Stimulated activated CD8-positive, alpha-beta memory T cell treated with anti-CD3 and anti-CD28 coated beads, Interleukin-7, amount 100 ng/mL, for 48 hours (primary cell): ENCODE measurements around the gene RTP5.

Source experiments
- DNase-seq, 2 donors: peaks; one replicate each; pipeline ENCODE4 v3.0.0-alpha.2; 2020; ENCODE audit warnings: low read depth in 1 of 2; ENCODE audit errors: extremely low read depth in 1 of 2

RTP5 gene

DNA sequence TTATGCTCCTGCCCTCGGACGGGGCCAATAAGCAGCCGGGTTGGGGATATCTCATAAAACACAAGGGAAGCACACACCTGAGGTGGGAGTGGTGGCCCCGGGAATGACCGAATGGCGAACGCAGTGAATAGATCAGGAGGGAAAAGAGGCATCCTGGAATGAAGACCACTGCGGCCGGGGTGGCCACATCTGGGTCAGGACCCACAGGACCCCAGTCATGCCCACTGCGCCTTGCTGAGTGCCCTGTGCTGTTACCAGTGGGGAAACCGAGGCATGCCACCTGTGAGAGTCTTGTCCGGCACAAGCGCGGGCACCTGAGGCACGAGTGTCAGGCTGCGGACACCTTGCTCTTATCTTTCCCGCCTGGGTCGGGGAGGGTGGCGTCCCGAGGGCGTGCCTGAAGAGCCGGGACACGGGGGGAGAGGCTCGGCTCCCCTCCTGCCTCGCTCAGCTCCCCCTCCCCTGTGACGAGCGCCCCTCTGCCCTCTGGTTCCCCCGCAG lies 12.4 kb upstream of the RTP5 start:
- DNase-seq, result no peak

DNA sequence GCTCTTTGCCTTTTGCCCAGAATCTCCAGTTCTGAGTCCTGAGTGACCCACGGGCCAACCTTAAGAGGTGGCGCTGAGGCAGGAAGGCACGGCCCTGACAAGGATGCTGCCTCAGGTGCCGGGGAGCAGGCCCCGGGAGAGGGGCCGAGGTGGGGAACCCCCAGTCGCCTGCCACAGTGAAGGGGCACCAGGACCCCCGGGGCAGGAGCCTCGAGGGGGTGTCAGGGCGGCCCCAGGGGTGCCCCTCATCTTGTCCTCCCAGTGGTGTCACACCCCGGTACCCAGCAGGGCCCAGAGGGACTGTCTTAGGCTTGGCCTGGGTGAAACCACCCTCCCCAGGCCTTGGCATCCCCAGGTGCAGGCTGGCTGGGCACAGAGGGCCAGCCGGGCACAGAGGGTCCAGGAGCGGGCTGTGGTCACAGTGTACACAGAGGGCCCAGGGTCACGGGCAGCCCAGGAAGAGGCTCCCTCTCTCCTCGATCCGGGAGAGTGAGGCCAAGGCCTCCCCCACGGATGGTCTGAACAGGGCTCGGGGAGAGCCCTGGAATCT lies 11.9 kb upstream of the RTP5 start:
- DNase-seq, result no peak

DNA sequence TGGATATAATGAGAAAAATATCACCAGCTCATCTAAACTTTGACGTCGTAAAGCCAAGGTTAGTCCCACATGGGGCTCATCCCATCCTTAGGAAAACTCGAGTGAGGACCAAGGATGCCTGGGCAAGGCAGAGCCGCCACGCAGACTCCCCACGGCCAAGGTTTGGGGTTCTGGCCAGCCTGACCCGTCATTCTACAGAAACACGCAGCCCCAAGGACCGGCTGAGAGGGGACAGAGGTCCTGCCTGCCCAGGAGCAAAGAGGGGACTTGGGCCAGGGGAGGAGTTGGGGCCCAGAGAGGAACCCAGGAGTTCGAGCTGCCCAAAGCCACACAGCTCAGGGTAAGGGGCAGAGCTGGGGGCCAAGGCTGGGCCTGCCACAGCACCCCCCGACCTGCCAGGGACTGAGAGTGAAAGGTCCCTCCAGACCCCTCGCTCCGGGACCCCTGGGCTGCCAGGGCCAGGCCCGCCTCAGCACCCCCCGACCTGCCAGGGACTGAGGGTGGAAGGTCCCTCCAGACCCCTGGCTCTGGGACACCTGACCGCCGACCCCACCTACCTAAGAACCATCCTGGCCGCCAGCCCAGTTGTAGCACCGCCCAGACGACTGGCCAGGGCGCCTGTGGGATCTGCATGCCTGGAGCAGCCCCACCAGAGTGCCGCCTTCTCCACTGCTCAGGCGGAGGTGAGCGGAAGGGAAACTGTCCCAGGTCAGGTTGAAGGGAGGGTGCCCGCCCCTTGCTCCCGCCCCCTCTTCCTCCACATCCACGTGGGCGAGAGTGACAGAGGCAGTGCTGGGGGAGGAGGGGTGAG lies 11.1 kb upstream of the RTP5 start, which contains the start of gene PDCD1:
Gene PDCD1 (minus strand): TSS at position 689 of the 811 bp plus-strand sequence. CDS start 56 bp downstream, at position 633.
- peak; percentile 59 to 79 for DNase-seq

DNA sequence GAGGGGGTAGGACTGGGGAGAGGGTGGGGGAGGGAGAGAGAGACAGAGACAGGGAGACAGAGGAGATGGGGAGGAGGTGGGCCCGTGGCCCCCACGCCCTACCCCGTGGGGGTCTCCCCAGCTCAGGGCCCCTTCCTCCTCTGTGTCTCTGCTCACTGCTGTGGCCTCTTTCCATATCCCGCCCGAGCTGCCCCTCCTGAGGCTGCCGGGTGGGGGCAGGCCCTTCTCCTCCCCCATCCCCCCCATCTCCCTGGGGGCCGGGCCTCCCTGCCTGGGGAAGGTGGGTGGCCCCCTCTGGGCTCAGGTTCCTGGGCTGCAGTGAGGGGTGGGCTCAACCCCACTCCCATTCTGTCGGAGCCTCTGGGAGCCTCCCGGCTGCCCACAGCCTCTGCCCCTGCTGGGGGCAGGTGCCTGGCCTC lies 10.5 kb upstream of the RTP5 start:
- no peak for DNase-seq

DNA sequence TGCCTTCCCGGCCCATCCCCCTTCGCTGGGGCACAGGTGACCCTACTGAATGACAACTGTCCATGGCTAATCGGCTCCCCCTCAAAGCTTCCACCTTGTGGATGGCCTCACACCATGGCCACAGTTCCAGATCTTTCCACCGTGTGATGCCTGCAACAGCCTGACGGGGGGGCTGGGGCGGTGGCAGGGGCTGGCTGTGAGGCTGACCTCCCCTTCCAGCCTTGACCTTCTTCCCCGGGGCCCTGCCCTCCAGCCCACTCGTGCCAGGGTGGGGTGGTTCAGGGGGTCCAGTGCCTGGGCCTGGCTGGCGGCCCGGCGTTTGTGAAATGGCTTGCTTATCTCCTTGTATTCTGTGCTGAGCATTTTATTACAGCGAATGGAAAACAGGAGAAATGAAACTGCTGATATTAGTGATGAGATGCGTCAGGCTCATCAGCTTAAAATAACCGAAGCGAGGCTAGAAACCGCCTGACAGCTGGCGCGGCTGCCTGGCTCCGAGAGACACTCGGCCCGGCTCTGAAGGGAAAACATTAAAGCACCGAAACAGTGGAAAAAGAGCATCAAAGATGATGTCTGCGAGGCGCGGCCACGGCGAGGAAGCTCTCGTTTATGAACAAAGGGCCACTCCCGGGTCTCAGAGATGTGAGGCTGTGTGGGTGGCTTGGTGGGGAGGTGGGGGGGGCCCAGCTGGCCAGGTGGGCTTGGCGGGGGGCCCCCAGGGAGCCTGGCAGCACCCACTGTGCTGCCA lies 9.9 kb upstream of the RTP5 start:
- peak; percentile 48 to 72 for DNase-seq

DNA sequence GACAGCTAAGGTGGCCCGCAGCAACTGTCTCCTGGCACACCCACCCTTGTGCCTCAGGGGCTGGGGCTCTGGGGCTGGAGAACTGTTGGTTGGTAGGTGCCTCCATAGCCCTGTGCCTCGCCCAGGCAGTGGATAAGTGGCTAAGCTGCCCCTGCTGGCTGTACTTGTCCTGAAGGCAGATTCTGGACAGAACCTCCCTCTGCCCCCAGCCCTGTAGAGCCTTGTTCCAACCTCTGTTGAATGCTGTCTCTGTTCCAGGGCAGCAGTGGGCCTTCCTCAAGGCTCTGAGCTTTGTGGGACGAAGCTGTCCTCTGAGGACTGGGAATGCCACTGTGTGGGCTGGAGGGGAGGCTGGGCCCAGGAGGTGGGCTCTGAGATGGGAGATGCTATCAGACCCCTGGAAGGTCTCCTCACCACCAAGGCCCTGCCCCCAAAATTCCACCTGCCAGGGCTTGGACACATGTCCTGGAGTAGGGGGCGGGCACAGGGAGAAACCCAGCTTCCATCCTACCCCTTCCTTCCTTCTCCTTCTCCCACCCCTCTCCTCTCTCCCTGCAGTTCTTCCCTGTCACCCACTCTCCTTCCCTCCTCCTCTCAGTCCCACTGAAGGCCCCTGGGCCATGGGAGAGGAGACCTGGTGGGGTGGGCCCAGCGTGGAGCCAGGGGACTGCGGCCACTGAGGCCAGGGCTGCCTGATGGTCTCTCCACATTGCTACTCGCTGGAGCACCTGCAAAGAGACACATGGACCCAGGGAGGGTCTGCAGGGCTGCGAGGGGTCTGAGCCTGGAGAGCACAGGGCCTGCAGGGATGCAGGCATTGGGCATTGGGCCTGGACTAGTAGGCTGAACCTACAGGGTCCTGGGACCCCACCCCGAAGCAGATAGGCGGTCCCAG lies 9.1 kb upstream of the RTP5 start:
- DNase-seq, result peak in 1 of 2 donors; percentile 36

DNA sequence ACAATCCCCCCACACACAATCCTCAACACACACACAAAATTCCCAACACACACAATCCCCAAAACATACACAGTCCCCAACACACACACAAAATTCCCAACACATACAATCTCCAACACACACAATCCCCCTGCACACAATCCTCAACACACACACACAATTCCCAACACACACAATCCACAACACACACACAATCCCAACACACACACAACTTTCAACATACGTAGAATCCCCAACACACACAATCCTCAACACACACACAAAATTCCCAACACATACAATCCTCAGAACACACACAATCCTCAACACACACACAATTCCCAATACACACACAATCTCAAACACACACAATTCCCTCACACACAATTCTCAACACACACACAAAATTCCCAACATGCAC lies 8.3 kb upstream of the RTP5 start:
- DNase-seq, result no peak

DNA sequence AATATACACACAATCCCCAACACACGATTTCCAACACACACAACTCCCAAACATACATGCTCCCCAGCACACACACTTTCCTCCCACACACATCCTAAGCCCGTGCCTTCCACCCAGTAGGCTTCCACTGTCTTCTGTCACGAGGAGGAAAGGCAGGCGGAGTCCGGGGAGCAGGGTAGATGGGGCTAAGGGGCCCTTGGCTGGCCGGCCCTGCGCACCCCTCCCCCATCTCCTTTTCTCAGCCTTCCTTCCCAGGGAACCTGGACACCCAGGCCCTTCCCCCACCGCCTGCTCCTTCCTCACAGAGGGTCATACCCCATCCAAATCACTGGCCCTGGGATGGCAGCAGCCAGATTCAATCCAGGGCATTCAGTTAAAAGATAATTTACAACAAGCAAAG lies 7.4 kb upstream of the RTP5 start:
- DNase-seq, result no peak

DNA sequence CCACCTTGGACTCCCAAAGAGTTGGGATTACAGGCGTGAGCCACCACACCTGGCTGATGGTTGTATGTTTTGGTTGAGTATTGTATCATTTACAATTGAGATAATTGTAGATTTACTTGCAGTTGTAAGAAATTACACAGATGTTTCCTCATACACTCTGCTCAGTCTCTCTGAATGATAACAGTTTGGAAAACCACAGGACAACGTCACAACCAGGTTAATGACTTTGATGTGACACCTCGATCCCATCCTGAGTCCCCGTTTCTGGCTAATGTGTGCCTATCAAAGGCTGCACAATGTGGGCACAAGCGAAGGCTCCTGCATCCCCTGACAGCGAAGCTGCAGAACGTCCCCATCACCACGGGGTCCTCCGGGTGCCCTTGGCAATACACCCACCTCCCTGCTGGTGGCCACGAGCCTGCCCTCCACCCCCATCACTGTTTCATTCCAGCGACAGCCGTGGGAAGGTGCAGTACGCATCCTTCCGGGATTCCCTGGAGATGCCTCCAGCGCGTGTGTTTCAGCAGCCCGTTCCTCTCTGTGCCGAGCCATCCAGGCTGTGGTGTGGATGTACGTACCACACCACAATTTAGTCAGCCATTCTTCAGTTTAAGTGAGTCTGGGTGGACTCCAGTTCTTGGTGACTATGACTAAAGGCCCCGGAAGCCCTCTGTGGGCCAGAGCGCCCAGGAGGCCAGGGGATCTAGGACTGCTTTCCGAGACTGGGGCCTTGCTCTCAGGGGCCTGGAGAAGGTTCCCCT lies 6.6 kb upstream of the RTP5 start:
- no peak for DNase-seq

DNA sequence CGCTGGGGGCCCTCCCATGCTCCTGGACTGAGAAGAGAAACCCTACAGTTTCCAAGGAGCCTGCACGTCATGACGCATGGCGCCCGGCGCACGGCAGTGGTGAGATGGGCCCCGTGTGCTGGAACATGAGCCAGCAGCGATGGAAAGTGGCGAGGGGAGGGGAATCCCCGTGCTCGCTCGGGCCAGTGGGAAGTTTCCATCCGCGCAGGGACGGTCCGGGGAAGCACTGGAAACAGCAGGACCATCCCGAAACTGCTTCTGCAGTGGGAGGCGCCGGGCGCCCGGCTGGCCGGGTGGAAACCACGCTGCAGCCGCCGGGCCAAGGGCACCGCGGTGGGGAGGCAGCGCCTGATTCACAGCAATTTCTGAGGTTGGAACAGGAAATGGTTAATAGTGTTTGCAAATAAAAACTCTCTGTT lies 6.0 kb upstream of the RTP5 start:
- DNase-seq, result peak; percentile 66 to 70

DNA sequence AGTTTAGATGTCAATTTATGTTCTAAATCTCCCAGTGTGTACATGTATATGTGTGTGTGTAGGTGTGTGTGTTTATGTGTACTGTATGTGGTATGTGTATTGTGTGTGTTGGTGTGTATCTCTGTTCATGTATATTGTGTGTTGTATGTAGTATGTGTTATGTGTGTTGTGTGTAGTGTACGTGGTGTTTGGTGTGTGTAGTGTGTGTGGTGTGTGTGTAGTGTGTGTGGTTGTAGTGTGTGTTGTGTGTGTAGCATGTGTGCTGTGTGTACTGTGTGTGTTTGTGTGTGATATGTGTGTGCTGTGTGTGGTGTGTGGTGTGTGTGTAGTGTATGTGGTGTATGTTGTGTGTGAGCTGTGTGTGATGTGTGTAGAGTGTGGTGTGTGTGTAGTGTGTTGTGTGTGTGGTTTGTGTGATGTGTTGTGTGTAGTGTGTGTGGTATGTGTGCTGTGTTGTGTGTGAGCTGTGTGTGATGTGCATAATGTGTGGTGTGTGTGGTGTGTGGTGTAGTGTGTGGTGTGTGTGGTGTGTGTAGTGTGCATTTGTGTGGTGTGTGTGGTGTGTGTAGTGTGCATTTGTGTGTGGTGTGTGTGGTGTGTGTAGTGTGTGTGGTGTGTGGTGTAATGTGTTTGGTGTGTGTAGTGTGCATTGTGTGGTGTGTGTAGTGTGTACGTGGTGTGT lies 5.2 kb upstream of the RTP5 start:
- no peak for DNase-seq

DNA sequence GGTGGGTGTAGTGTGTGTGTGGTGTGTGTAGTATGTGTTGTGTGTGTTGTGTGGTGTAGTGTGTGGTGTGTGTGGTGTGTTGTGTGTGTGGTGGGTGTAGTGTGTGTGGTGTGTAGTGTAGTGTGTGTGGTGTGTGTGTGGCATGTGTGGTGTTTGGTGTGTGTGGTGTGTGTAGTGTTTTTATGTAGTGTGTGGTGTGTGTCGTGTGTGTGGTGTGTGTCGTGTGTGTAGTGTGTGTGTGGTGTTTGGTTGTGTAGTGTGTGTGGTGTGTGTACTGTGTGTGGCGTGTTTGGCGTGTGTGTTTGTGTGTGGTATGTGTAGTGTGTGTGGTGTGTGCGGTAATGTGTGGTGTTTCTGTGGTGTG lies 4.7 kb upstream of the RTP5 start:
- DNase-seq, result no peak

DNA sequence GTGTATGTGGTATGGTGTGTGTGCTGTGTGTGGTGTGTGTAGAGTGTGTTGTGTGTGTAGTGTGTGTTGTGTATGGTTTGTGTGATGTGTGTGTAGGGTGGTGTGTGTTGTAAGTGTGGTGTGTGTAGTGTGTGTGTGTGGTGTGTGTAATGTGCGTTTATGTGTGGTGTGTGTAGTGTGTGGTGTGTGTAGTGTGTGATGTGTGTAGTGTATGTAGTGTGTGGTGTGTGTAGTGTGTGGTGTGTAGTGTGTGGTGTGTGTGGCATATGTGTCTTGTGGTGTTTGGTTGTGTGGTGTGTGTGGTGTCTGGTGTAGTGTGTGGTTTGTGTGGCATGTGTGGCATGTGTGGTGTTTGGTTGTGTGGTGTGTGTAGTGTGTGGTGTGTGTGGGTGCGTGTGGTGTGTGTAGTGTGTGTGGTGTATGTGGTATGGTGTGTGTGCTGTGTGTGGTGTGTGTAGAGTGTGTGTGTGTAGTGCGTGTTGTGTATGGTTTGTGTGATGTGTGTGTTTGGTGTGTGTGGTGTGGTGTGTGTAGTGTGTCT lies 4.0 kb upstream of the RTP5 start:
- no peak for DNase-seq

DNA sequence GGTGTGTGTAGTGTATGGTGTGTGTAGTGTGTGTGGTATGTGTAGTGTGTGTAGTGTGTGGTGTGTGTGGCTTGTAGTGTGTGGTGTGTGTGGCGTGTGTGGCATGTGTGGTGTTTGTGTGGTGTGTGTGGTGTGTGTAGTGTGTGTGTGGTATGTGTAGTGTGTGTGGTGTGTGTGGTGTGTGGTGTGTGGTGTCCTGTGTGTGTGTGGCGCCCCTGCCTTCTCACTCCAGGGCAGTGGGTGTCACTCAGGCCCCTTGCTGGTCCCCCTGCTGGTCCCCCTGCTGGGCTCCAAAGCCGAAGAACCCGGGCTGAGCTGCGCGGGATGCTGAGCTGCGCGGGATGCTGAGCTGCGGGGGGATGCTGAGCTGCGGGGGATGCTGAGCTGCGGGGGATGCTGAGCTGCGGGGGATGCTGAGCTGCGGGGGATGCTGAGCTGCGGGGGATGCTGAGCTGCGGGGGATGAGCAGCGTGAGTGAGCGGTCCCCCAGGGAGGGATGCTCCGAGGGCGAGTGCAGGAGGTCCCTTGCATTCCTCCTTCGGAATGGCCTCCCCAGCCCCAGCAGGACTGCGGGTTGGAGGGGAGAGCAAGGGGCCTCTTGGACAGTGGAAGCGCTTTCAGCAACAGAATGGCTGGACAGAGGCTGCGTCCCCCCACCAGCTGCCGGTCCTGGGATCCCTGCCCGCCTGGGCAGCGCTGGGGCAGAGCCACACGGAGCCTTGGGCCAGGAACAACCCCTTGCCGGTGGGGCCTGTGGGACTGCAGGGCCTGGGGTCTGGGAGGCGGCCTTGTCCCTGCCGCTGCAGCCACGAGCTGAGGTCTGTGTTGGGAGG lies 3.4 kb upstream of the RTP5 start:
- DNase-seq, result no peak

DNA sequence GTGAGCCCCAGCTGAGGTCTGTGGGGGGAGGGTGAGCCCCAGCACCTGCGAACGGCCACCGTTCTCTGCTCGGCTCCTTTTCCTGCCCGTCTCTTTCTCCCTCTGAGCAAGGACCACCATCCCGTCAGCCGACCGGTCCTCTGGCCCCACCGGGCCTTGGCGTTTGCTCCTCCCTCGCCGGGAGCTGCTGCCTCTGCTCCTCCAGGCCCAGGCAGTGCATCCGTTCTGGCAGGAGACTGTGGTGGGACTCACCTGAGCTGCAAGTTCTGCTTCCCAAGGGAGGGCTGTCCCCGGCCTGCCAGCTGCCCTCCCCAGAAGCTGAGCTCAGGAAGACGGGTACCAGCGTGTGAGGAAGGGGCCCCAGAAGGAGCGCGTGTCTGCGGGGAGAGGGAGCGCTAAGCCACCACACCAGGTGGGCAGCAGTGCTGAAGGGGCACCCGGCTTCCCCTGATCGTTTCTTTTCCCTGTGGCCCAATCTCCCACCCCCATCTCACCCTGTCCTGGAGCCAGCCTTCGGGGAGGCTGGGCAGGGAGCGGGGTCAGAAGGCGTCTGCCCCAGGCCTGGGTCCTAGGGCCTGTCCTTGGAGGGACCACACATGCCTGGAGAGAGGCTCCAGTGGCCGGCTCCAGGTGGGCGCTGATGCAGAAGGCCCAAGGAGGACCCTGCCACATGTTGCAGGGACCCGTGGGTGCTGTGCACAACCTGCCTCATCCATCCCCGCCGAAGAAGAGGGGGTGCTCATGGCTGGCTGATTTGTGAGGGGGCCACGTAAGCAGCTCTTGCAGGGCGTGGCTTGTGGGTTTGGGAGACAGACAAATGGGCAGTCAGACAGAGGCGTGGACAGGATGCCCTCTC lies 2.5 kb upstream of the RTP5 start:
- DNase-seq, result no peak

DNA sequence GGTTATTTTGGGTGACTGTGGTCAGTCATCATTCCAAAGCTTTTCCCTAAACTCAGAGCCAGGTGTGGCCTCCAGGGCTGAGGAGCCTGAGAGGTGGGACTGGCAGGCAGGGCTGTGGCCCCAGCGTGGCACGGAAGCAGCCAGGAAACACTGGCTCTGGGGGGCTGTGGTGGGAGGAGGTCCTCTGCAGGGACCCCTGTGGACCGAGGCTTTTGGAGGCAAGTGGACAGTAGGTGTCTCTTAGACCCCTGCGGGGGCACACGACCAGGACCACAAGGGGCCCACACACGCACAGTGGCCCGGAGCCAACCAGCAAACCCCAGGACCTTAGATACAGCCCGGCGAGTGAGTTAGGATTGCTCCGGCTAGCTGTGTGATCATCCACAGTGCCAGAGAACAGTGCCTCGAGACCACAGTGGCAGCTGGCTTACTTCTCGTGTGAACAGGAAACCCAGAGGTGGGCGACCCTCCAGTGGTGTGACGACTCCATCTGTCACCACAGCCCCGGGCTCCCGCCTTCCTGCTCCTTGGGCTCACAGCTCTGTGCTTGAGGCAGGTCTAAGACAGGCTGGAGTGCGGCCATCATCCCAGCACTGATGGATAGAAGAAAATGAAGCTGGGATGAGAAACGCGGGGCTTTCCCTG lies 1.6 kb upstream of the RTP5 start:
- peak; percentile 53 to 61 for DNase-seq

DNA sequence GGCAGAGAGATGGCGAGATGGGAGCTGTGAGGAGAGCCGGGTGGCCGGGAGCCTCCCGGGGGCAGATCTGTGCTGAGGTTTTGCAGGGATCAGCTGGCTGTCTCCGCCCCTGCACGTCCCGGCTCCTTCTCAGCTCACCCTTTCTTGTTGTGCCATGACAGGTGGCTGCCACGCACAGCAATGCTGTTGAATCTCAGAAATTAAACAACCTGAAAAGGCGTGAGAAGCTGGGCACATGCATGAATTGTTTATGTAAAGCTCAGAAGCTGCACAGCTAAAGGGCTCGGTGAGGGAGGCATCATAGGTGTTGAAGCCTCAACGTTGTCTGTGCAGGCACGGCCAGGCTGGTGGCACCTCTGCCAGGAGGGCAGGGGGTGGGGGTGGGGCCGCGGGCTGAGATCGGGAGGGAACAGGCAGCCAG lies 858 bp upstream of the RTP5 start:
- DNase-seq, result no peak
